NOMO-1 (cell line): ENCODE measurements around the gene SLC16A2.
"Not testable (repeated sequence)": the region's sequence is repeated elsewhere in the genome, so short reads cannot be mapped to it uniquely, and the experiment has no call there.

Experiments used
- DNase-seq, 2 experiments: peaks; one replicate each; lab custom pipeline; 2025; ENCODE audit not compliant: unreplicated experiment in 2 of 2; lab: John Stamatoyannopoulos, UW

Gene SLC16A2

DNA sequence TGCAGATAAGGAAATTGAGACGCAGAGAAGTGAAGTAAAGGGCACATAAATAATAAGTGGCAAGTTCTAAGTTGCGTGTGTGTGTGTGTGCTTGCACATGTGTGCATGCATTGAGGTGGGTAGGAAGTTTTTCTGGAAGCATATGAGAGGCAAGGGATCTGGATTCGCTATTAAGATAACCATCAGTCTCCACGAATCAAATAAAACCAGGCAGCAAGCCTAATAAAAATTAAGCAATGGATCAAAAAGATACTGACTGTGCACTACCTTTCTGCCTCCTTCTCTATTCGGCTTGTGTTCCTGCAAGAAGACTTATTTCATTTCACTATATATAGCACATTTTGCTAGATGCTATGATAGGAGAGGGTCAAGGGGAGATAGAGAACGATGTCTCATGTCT, 23.8 kb downstream of the SLC16A2 start:
- no peak for DNase-seq

DNA sequence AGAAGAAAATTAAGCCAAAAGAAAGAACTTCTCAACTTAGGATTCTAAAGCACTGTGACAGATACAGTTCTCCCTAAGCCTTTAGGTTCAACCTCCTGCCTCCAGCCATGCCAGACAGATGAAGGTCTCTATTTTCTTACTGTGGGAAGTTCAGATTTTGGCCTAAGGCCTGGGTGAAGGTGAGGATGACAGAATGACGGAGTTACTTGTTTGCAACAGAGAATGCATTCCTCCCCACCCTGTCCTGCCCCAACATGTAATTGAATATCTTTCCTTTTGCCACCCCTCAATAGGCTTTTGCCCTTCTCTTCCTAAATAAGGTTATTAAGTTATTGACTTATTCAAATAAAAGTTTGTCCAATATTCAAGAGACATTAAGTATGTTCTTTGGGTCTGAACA, 25.6 kb downstream of the SLC16A2 start:
- DNase-seq = no peak

DNA sequence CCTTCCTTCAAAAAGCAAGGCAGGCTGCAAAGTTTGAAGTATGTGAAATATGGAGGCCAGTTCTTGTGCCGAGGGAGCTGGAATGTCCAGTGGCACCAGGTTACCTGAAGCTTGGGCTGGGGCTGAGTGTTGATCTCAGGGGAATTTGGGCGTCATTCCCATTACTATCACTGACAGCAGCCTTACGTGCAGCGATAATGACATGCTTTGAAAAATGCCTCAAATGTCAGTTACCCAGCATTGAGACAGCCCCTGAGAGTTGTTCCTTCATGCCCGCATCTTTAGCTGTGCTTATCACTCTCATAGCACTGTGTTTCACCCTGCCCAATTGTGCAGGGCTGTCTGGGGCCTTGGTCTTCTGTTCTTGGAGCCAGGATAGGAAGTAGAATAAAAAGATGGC, 27.4 kb downstream of the SLC16A2 start:
- DNase-seq = no peak

DNA sequence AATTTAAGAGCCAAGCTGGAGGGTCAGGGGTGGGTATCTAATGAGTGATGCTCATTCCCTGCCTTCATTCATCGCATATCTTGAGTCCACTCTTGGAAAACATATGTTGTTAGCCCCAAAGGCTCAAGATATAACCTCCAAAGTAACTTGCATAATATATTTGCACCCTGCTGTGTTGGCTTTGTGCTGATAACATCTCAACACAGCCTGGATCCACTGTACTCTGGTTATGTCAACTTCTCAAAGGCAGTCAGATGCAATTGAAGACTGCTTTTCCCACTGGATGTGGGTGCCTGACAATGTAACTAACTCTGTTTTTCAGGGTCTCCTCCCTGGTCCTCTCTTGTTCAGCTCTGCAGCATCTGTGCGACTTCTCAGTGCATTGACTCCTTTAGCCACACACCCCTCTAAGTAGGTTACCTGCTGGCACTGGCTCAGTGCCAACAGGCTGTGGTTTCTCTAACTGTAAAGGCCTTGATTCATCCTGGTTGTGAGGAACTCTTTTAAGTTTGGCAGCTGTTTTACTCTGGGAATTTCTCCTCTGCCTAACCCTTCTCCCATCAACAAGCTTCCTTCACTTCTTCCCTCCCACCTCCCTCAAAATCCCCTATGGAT, 28.1 kb downstream of the SLC16A2 start:
- DNase-seq = no peak

DNA sequence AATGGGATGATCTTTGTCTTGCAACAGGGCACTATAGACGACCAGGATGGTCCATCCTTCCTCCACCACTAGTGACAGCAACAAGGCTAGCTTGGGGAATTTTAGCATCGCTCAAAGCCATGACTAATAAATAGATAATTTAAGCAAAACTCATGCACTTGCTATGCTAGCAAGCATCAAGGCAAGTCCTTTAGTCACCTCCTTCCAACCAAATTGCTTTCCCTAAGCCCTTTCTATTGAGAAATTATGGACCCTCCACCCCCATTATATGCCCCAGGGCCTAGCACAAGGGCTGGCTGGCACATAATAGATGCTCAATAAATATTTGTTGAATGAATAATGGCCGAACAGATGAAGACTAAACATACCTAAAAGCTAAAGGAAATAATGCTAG, 28.6 kb downstream of the SLC16A2 start:
- DNase-seq = no peak

DNA sequence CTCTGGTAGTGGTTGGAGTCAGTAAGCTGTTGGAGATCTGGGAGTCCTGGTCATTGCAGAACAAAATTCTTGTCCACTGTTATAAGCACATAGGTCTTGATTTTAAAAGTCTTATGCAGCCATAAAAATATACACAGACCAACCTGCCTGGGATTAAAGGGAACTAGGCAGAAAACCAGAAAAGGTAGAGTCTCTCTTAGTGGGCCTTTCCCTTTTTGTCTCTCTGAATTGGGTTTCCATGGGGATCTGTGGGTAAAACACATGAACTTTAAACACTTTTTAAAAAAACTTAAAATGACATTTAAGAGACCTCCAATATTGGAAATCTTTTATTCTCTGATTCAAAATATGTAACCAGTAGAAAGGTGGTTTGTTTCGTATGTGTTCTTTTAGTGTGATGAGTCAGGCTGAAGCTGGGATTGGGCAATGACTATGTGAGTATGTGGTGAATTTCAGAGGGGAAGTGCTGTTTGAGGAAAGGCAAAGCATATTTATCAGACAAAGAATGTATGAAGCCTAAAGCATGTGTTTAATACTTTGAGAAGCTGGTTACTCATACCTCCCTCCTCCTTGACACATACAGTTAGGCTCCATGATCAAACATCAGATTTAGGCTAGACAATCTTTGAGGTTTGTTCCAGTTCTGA, 29.6 kb downstream of the SLC16A2 start:
- DNase-seq = peak; percentile 63 to 85

DNA sequence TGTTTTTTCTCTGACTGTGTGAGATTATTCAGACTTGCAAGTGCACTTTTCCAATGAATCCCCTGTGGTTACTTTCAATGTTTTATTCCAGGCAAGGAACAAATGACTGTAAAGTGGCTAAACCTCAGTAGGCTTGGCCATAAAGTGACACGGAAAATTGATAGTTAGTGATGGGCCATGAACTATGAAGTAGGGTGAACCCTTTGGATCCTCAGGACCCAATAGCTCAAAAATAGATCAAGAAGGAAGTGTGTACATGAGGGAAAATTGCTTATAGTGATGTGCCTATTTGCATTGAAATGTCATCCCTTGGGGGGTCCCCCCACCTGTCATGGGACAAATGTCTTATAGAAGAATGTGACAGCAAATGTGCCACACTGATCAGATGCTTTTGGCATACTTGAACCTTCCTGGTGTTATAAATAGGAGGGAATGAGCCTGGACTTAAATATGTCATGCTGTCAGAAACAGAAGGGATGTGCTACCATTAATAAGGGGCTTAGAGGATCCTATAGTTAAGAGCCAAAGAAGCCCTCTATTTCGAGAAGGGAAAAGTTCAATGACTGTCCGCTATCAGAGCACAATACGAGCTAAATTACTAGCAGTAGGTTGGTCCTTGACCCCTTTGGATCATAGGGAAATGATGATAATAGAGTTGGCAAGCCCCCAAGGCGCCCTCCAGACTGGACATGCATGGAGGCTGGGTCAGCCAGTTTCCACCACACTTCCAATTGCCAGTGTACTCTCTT, 30.3 kb downstream of the SLC16A2 start:
- DNase-seq = no peak

DNA sequence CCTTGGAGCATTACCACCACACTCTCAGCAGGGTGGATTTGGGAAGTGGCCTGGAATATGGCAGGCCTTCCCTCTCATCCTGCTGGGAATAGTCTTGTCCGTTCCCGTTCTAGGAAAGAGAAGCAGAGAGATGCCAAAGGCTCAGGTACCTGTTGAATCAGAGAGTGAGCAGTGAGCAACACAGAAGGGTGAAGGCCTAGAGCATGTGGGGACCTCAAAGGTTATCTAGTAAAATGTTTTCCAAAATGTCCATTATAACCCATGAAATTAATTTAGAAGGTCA, 30.8 kb downstream of the SLC16A2 start:
- DNase-seq = no peak

DNA sequence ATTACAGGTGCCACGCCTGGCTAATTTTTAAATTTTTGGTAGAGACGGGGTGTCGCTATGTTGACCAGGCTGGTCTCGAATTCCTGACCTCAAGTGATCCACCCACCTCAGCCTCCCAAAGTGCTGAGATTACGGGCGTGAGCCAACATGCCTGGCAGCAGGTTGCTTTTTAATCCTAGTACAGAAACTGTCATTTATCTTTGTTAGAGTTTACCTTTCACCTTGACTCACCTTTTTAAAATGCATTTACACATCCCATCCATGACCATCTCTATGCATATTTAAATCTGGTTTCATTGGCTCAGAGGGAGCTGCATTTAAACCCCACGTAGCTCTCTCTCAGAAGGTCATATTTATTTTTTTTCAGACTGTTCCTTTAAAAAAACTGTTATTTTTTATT, 31.9 kb downstream of the SLC16A2 start:
- no peak for DNase-seq

DNA sequence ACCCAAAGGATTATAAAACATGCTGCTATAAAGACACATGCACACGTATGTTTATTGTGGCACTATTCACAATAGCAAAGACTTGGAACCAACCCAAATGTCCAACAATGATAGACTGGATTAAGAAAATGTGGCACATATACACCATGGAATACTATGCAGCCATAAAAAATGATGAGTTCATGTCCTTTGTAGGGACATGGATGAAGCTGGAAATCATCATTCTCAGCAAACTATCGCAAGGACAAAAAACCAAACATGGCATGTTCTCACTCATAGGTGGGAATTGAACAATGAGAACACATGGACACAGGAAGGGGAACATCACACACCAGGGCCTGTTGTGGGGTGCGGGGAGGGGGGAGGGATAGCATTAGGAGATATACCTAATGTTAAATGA, 32.9 kb downstream of the SLC16A2 start:
- not testable (repeated sequence) for DNase-seq

DNA sequence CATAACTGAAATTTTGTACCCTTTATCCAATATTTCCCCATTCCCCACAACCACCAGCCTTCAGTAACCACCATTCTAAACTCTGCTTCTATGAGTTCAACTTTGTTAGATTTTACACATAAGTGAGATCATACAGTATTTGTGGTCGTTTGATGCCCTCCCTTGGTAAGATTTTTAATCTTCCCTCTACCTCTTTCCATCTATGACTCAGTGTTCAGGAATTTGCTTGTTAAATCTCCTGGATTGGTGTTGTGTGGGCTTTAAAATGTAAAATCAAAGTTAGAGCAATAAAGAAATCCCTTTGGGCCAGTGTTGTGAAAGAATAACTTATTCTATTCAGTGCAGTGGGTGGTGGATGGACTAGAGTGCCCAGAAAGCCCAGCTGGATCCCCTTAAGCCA, 37.4 kb downstream of the SLC16A2 start:
- no peak for DNase-seq

DNA sequence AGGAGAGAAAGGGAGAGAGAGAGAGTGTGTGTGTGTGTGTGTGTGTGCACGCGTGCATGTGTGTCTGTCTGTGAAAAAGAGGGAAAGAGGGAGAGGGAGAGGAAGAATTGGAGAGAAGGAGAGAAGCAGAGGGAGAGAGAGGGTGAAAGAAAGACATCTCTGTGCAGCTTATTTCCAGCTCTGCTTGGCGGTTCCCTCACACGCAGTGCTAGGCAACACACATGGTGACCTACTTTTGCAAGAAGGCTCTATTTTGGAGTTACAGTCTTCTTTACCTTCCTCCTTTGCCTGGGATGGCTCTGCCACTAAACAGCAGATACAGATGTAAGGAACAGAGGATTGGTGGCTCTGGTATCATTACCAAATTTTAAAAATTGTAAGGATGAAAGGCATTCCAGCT, 40.1 kb downstream of the SLC16A2 start:
- DNase-seq = no peak

DNA sequence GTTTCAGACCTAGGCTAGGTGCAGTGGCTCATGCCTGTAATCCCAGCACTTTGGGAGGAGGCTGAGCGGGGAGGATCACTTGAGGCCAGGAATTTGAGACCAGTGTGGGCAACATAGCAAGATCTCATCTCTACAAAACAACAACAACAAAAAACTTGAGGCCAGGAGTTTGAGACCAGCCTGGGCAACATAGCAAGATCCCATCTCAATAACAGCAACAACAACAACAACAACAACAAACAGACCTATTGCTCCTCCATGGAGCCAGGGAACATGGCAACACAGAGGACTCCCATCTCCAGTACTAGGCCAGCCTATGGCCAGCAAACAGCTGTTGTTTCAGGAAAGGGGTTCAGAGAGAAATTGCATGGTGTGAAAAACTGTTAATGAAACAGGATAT, 43.4 kb downstream of the SLC16A2 start:
- DNase-seq = no peak

DNA sequence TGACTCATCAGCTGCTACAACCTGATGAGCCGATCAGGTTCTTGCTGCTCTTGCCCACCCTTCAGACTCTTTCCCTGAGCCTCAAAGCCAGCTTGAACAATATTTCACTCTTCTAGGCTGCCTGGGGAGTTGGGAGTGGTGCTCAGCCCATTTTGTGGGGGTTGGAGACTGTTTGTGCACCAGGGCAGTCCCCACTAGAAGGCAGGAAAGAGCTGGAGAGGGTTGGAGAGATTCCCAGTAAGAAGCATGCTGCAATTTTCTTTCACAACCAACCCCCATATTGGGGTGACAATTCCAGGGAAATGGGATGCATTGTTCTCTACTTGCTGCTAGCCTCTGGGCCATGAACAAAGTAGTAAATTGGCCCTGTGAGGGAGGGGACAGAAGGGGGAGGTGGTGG, 44.1 kb downstream of the SLC16A2 start:
- no peak for DNase-seq

DNA sequence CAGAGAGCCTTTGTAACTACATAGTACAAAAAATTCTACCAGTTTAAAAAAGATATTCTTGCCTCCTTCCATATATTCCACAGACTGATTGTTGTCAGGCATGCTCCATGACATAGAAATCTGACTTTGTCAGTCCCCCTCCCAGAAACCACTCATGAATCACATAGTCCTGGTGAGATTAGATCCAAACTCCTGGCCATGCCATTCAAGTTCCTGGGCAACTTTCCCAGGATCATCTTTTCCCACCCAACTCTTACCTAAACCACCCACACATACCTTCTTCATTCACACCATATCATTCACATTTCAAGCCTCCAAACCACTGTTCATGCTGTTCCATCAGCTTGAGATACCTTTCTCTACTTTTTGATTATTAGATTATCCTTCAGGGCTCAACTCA, 46.4 kb downstream of the SLC16A2 start:
- no peak for DNase-seq

DNA sequence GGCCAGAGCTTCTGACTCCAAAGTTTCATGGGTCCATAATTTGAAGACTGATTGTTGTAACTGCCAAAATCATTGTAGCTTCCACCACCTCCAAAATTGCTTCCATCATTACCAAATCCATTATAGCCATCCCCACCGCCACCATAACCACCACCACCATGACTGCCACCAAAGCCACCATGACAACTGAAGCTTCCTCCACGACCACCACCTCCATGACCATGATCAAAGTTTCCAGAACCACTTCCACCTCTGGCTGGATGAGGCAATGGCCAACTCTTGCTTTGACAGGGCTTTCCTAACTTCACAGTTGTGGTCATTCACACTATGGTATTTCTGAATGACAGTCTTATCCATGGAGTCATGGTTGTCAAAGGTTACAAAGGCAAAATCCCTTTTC, 51.8 kb downstream of the SLC16A2 start:
- not testable (repeated sequence) for DNase-seq

DNA sequence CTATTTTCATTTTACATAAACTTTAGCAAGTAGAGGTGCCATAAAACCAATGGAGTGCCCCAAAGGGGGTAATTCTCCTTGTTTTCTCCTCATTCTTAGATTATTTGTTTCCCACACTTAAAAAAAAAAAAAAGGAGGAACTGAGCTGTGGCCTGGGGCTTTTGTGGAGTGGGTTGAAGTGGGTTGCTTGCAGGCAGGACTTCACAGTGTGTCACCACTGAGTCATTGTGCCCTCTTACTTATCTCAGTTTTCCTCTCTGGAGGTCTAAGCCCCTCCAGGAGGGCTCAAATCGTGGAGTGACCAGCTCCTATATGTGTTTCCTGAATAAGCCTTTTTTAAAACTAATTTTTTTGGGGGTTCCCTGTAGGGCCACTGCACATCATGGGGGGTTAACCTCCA, 69.0 kb downstream of the SLC16A2 start:
- DNase-seq = no peak

DNA sequence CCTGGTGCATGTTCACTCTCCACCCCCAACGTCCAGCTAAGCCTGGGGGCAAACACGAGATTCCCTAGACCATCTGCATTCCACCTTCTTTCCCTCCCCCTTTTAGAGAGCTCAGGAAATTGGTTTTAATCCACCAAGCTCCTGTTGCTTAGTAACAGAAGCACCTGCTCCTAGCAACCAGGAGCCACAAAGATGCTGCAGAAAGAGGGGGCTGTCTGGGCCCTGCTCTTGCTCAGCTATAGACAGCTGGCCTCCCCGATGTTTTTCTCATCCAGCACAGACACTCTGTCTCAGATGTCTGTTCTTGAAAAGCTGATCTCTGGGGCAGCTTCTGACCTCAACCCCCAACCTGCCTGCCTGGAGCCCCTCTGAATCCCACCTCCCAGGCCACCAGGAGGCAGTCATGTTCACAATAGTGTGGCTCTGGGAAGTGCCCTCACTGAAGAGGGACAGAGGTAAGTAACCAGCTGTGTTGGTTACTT, 71.5 kb downstream of the SLC16A2 start:
- DNase-seq = no peak

DNA sequence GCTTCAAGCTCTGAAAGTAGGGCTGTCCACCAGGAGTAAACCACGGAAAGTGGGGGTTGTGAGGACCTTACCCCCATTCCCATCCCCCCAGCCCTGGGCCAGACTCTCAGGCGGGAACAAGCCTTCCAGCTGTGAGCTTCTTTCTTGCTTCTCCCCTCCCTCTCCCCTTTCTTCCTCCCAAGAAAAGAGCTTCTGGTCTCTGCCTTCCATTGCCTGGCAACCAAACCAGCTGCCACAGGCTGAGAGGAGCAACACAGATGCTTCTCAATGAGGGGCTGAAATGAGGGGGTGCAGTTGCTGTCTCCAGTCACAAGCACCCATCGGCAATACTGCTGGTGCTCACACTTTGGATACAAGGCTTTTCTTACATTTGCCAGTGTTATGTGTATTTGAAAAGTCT, 72.5 kb downstream of the SLC16A2 start:
- no peak for DNase-seq

DNA sequence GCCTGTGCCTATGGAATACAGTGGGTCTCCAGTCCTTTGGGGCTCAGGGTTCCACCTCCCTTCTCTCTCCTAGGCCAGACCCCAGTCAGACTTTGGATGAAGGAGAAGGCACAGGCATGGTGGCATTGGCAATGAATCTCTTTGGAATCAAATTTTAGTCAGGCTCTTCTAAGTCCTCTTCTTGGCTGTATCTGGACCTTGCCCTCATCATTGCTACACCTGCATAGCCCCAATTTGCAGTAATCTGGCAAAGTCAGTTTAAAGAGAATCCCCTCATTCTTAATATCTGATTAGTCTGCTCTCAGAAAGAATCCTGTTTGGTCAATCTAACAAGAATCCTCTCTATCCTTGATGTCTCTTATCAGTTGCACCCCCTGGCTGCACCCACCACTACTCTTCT, 77.6 kb downstream of the SLC16A2 start:
- no peak for DNase-seq

DNA sequence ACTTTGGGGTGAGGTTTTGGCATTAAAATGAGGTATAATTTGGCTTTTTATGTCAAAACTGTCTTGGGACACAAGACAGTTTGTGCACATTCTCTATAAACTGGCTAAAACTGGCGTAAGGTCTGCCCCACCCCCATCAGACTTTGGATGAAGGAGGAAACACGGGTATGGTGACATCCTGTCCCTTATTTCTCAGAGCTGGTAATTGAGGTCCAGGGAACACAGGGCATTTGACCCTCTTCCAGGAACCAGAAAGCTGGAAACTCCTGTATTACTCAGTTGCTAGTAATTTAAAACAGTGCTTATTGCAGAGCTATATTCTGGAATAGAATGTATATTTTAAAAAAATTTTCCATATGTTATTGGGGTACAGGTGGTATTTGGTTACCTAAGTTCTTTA, 78.8 kb downstream of the SLC16A2 start:
- DNase-seq = no peak

DNA sequence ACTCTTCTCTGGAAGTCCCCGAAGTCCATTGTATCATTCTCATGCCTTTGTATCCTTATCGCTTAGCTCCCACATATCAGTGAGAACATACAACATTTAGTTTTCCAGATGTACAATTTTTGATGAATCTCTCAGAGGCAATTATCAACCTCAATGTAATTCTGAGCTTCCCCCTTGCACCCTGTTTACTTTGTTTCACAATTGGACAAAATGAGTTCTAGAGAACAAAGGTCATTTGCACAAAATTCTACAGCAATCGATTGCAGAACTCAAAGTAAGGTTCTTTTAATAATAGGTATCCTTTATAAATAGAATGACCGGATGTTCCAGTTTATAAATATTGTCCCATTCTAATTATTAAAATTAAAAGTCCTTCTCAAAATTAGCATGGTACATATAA, 79.3 kb downstream of the SLC16A2 start:
- no peak for DNase-seq
